COLO829 (cell line): ENCODE measurements around the gene GTF2A1.

Experiments used
- DNase-seq: peaks from one replicate; pipeline ENCODE4 v3.0.0; 2012; ENCODE audit warnings: low spot score

Gene GTF2A1

DNA sequence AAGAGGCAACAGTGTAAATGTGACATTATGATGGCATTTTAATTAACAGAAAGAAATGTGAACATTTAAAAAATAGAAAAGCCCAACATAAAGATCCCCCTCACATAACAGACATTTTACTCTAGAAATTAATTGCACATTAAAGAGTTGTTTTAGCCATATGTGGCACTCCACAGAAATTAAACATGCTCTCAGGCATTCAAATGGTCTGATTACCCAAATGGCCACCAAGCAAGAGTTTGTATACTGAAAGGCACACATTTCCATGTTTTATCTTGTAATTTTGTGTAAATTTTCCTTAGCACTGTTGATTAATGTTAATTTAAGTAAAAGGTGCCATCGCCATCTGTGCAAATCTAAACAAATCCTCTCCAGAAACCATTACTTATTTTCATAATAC lies 43.5 kb downstream of the GTF2A1 start:
- DNase-seq: no peak

DNA sequence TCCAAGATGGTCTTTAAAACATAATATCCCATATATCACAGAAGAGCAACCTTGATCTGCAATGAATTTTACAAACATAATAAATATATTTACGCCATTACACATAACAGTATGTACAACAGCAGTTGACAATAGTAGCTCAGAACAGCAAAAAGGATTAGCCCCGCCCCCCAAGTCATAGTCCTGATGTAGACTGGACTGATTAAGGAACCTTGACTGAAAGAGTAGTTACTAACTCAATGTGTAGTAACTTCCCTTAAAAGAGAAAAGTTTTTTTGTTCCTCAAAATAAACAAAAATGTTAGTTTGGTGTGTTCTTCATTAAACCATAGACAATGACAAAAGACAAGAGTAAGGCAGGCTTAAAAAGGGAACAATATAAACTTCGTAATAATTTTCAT lies 44.5 kb downstream of the GTF2A1 start:
- DNase-seq: no peak

DNA sequence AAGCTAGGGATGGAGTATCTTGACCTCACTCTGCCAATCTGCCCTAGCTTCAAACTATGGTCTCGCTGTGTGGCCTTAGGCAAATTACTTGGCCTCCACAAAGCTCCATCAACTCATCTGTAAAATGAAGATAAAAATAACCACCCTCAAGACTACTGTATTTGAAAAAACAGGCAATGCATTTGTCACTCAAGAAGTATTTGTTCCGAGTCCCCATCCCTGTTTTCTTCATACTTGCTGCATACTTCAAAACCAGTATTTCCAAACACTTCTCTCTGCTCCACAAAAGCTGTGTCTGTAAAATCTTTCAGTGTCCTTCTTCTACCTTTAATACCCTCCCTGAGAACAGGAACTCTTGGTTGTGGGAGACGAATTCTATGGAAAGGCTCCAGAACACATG lies 47.9 kb downstream of the GTF2A1 start:
- DNase-seq: no peak

DNA sequence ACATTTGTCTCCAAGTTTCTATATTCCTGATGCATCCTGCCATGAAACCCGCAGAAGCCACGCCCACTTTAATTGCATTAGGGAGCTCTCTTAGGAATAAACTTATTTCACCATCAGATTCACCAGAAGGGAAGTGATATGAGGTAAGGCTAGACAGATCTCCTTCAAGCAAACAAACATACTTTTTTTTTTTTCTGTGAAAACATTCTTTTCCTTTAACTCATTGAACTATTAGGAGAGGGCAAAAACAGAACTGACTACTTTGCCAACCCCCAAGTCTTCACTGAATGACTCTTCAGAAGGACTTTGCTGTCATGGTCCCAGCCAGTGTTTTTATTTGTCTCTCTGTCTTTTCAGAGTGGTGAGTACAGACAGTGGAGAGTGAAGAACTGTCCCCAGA lies 48.4 kb downstream of the GTF2A1 start:
- no peak for DNase-seq

DNA sequence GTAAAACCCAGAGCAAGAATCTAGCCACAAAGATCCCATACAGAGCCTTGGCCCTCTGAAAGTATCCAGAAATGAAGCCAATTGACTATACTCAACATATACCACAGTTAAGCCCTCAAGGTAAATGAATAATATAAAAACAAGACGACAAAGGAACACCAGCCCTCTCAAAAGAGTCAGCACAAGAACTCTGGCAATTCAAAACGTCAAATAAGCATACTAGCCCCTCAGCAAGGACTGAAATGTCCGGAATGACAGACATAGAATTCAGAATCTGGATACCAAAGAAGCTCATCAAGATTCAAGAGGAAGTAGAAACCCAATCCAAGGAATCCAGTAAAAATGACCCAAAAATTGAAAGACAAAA lies 49.9 kb downstream of the GTF2A1 start:
- no peak for DNase-seq

DNA sequence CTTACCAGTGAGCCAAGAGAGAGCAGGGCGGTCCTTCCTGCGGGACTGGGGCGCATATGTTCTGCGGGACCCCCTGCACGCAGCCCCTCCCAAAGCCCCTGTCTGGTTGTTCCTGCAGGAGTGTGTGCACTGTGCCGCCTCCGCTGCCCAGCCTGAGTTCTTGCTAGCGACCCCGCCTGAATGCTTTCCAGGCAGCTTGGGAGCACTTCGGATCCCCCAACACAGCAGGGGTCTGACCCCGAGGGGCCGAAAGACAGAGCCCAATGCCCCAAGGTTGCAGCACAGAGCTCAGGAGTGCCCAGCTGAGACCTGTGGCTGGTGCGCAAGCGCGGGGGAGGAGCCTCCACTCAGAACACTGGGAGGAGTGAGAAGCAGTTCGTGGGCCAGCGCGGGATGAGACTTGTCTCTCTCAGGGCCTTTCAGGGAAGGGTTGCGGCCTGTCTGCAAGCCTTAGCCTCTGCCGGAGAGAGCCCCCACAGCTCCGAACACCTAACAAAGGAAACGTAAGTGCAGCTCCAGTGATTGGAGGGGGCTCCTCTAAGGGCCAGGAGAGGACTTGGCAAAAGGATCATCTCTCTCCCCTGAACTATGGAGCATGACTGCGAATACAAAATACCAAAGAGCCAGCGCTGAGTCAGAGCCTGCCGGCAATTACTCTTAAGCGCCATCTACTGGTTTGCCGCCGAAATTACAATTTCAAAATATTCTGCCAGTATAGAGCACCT lies 50.5 kb downstream of the GTF2A1 start:
- peak; percentile 87 for DNase-seq

DNA sequence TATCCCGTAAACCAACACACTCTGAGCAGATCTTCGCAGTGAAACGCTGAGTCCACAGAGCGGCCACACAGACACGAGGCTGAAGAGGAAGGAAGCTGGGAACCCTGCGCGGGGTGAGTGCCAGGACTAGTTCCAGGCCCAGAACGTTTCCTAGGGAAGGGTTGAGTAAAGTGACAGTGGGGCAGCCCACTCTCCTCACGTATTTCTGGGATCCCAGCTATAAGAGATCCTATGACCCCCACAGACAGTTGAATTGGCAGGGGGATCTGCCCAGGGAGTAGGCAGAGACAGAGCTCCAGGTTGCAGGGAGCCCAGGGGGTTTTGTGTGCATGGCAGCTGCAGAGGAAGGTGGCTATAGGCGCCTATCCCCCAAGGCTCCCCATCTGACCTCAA lies 51.1 kb downstream of the GTF2A1 start:
- no peak for DNase-seq

DNA sequence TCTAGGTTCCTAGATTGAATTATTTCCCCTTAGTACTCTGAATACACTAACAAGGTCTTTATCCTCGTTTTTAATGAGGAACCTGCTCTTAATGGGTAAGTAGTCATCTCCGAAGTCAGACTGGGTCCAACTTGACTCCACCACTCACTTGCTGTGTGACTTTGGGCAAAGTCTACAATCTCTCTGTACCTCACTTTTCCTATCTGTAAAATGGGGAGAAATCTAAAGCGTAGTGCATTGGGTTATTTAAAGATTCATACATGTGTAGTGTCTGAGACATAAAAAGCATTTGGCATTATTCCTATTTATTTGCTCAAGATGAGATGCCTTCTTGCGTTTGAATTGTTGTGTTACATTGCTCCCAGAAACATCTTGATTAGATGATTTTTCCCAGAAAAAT lies 51.5 kb downstream of the GTF2A1 start:
- DNase-seq: no peak

DNA sequence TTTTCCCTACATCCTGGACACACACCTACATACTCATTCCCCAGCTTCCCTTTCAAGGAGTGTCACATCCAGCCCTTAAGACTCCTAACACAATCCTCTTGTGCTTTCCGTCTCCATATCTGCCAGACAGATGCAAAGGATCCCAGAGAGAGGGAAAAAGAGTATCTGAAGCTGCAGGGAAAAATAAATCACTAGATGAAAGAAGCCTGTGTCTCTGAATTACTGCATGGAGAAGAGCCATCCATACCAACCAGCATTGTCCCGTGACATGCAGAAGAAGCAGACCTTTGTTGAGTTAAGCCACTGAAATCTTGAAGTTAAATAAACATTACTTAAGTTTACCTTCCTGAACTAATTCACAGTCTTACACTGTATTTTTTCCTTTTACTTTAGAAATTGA lies 54.6 kb downstream of the GTF2A1 start:
- DNase-seq: peak; percentile 88

DNA sequence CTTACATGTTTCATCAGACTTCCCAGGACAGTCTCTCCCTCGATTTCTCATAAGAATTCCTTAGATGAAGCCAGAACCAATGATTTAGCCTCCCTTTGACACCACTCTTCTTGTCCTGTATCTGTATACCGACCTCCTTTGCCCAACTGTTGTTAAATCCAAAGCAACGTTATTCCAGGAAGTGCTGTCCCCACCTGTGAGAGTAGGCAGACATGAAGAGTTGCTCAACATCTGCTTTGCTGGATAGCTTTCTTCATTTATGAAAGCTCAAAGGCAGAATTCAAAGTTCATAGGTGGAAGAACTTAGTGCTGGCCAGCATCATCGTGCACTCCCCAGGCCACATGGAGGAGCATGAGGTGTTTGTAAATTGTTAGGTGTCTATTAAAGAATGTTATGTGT lies 55.6 kb downstream of the GTF2A1 start:
- no peak for DNase-seq

DNA sequence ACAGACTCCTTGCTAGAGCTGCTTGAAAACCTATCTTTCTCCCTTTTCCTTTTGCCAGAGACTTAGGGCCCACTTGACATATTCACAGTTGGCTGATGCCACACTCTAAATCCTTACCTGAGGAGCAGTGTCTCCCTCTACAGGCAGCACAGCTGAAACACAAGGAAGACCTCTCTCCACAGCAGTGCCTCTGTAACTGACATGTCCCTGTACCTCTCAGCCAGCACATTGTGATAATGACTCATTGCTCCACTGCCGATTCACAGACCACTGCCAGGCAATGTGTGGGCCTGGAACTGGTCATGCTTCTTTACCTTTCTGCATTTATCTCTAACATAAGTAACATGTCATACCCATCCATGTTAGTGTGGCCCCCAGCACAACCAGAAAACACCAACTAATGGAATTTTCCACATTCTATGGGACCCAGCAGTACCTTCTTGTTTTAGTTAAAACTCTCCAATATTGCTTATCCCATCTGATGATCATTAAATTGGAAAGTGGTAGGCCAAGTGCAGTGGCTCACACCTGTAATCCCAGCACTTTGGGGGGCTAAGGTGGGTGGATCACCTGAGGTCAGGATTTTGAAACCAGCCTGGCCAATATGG lies 56.5 kb downstream of the GTF2A1 start:
- DNase-seq: peak; percentile 90

DNA sequence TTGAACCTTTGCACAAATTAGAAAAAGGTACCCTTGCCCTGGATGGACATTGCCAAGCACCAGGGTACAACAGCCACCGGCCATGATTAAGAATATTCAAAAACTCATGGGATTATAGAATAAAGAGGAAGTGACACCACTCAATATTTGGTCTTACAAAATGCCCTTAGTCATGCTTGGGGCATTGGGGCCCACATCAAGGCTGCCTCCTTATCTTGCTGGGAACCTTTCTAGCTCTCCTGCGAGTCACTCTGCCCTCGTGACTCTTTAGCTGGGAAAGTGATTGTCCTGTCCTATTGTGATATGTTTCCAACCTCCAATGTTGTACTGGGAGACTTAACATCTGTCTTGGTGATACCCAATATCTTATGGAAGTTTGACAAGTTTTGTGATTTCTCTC lies 57.8 kb downstream of the GTF2A1 start:
- DNase-seq: no peak

DNA sequence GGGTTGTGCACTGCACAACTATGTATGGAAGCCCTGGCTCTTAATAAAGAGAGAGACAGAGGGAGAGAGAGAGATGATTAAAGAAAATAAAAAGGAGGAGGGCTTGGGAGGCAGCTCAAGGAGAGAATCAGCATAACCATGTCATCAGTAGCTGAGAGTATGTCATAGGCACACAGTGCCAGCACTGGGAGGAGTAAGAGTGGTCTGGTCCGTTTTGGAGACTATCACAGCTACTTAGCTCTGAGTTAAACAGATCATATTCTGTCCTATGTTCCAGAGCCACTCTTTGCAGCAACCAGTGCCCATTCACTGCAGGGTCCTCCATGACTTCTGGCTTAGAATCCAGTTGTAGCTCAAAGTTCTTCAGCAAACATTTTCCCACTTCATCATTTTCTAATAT lies 59.0 kb downstream of the GTF2A1 start:
- no peak for DNase-seq

DNA sequence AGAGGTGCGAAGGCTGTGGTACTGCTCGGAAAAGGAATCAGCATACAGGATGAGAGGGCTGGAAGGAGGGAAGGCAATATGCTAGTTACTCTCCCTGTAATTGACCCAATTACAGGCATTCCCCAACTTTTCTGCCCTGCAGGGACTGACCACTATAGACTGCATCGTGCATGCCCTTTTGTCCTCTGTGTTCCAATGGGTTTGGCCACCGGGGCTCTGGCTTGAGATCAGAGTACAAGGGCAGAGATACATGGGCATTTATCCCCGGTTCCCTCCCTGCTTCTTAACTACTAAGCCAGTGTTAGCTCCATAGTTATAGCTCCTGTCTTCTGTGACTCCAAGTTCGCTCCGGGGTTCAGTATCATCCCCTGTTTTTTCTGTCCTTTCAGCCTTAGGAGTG lies 59.7 kb downstream of the GTF2A1 start:
- no peak for DNase-seq

DNA sequence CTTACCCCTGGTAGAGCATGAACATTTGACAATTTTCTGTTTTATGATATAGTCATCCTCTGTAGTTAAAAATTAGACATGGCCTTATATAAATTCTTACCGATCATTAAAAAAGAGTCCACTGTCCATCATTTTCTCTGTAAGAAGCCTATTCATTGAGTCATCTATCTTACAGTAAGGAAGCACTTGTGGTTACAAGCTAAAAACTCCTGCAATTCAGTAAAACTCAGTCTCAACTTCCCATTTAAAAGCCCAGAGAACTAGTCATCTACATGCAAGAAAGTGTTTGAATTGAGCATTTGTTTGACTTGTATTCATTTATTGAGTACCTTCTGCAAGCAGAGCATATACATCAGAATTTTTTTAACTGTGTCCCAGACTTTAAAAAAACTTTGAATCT lies 63.3 kb downstream of the GTF2A1 start:
- DNase-seq: peak; percentile 89

DNA sequence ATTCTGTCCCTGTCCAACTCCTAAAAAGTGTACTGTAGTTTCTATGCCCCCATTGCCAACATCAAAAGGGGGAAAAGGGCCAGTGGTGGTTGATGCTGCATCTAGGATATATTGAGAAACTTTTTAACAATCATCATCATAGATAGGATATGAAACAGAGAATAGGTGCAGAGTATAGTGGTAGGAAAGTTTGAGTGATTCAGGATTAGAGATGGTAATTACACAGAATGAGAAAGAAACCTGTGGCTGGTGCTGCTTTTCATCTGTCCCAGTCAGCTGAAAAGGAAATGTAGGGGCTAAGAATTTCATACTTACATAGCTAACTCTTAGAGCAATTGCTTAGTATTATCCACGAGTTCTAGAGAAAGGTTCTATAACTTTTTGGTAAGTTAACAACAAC lies 67.6 kb downstream of the GTF2A1 start:
- DNase-seq: no peak

DNA sequence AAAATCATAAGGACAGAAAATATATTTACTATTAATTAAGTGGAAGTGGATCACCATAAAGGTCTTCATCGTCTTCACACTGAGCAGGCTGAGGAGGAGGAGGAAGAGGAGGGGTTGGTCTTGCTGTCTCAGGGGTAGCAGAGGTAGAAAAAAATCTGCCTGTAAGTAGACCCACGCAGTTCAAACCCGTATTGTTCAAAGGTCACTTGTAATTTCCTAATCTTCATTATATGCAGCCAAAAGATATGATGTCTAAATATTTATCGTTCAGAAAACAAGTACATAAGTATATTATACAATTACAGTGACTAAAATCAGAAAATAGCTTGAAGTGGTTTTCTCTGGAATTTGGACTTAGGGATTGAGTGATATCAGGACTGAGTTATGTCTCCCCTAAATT lies 72.1 kb downstream of the GTF2A1 start:
- DNase-seq: no peak

DNA sequence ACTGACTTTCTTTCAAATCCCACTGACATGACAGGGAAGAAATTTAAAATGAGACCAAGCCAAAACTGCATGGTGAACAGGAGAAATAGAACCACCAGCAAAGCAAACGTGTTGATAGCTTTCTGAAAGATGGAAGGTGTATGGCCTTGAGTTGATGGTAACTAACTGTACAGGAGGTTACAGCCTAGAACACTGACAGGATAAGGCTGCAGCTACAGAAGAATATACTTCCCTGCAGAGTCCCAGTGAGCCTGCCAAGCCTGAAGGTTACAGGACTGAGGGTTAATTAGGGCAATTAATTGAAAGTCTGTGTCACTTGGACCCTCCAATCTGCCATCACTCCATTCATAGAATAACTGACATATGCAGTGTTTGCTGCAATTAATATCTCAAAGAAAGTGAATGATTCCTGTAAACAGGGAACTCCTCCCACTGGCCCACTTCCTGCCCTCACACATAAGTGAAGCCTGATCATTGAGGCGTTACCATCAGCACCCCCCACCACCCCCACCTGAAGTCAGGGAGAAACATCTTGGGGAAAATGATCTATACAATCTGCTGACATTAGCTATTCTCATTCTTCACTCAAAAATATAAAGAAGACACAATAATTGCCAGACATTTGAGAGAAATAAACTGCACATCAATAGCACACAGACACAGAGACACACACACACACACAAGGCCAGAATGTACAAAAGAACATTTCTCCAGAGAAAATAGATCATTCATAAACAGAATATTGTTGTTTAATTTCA lies 73.4 kb downstream of the GTF2A1 start:
- no peak for DNase-seq

DNA sequence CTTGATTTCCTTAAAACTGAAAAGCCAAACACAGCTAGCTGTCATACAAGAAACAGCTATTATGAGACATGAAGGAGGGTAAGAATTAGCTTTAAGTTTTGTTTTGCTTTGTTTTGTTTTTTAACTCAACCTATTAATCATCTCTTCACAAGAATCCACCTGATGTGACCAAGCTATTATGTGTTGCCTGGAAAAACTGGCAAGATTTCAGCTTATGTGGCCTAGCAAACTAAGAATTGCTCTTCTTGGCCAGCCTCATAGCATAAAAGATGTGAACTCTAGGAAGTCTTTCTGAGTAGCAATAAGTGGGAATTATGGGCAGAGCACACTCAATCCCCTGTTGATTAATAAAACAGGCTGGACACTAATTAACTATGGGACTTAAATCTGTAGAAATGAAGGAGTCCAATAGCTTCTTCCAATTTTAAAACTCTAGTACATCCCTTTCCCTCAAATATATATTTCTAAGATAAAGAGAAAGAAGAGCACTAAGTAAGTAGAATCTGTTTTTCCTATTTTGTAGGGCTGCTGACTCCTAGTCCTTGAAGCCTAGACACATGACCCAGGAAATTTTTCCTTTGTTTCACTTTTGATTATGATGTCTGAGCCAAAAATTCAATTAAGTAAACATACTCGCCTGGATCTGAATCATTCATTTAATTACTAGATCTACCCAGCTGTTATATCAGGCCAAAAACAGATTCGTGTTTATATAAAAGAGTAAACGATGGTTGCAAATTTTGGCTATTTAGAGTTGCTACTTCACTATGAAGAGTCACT lies 75.7 kb downstream of the GTF2A1 start:
- no peak for DNase-seq

DNA sequence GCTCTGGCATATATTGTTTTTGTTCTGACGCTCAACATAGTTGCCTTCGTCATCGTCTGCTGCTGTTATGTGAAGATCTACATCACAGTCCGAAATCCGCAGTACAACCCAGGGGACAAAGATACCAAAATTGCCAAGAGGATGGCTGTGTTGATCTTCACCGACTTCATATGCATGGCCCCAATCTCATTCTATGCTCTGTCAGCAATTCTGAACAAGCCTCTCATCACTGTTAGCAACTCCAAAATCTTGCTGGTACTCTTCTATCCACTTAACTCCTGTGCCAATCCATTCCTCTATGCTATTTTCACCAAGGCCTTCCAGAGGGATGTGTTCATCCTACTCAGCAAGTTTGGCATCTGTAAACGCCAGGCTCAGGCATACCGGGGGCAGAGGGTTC lies 77.0 kb downstream of the GTF2A1 start:
- DNase-seq: no peak

DNA sequence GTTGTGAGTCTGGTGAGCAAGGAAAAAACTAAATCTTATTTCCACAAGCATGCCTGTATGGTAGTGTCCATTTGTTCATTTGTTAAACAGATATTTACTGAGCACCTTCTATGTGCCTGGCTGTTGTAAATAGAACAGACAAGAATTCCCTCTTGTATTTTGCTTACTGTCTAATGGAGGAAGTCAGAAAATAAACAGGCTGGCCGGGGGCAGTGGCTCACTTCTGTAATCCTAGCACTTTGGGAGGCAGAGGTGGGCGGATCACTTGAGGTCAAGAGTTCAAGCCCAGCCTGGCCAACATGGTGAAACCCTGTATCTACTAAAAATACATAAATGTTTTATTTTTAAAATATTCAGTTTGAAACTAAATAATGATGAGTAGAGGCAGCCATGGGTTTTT lies 79.3 kb downstream of the GTF2A1 start:
- DNase-seq: no peak

DNA sequence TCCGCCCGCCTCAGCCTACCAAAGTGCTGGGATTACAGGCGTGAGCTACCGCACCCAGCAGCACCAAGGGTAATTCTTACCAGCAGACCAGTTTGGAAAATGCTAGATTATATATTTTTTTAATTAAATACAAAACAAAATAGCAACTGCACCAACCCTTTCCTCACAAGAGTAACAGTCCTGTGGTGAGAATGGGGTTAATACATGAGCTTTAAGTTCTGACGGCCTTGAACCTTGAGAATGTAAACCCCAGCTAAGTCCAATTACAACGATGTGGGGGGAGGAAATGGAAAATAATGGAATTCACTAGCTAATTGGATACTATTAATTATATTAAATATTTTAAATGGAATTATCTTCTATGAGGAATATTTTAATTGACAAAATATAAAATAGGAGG lies 82.3 kb downstream of the GTF2A1 start:
- DNase-seq: no peak

DNA sequence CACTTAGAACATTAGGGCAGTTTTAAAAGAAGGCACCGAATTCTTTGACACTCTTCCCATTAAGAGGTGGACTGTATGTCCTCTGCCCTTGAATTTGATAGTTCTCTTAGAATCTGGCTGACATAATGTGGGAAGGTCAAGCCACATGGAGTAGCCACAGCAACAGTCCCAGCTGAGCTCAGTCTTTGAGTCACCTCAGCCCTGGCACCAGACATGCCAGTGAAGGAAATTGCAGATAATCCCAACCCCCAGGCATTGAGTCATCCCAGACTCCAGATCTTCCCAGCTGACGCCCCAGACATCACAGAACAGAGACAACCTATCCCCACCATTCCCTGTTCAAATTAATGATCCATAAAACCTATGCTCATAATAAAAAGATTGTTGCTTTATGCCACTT lies 83.4 kb downstream of the GTF2A1 start:
- peak; percentile 53 for DNase-seq
